ENCODE measurements around the gene BANP. TPM values are rescaled to one million over a fixed set of nuclear protein-coding genes. Genes with fewer than 3 reads are reported as not detected.
A peak's percentile ranks its signal among the peaks of the same experiment; 100 is the strongest.
"Not testable (repeated sequence)": the region's sequence is repeated elsewhere in the genome, so short reads cannot be mapped to it uniquely, and the experiment has no call there.

The BANP gene
- total RNA-seq, 1 donor from 2014 or later, result 12.6 TPM

GRCh38 chr16:88019041-88019820 is 68.0 kb downstream of the BANP start:
- ATAC-seq (ENCODE audit: poor library complexity); intact Hi-C loops (cut with DNase I); DNase-seq: not testable (repeated sequence)

- intact Hi-C loops (cut with DNase I), result no loop called here
- ATAC-seq (ENCODE audit: poor library complexity), result no peak
- DNase-seq, result no peak
Observed at GRCh38 chr16:88019821-88020515, 68.7 kb downstream of the BANP start.

DNA sequence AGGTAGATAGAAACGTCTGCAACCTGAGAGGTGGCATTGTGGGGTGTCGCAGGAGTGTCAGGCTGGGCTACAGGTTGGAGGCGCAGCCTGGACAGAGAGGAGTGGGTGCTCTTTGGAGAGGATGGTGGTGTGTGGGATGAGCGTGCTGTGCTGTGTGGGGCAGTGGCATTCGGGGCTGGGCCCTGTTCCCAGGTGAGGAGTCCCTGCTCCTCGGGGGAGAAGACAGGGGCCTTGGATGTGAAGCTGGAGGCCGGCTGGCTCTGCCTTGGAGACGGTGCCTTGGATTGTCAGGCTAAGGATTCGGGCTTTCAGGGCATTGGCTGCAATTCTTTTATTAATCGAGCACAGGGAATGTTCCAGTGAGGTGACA is 69.3 kb downstream of the BANP start:
- no peak for ATAC-seq (ENCODE audit: poor library complexity)
- intact Hi-C loops (cut with DNase I), result no loop called here
- DNase-seq, result no peak

- DNase-seq; ATAC-seq (ENCODE audit: poor library complexity); intact Hi-C loops (cut with DNase I): not testable (repeated sequence)
Observed at GRCh38 chr16:88021041-88021970, 70.1 kb downstream of the BANP start.

GRCh38 chr16:88022076-88023042 is 71.1 kb downstream of the BANP start:
- ATAC-seq (ENCODE audit: poor library complexity) (no peak), DNase-seq (no peak)
- intact Hi-C loops (cut with DNase I), result no loop called here

GRCh38 chr16:88023366-88023765 is 72.1 kb downstream of the BANP start:
- intact Hi-C loops (cut with DNase I), result no loop called here
- ATAC-seq (ENCODE audit: poor library complexity) (no peak), DNase-seq (no peak)

GRCh38 chr16:88023786-88024185 is 72.6 kb downstream of the BANP start:
- ATAC-seq (ENCODE audit: poor library complexity), result no peak
- no peak for DNase-seq
- intact Hi-C loops (cut with DNase I), result no loop called here

- DNase-seq; intact Hi-C loops (cut with DNase I): not testable (repeated sequence)
- peak; percentile 46 for ATAC-seq (ENCODE audit: poor library complexity)
Observed at GRCh38 chr16:88024491-88025085, 73.4 kb downstream of the BANP start.

- DNase-seq; intact Hi-C loops (cut with DNase I): not testable (repeated sequence)
- peak; percentile 48 for ATAC-seq (ENCODE audit: poor library complexity)
Observed at GRCh38 chr16:88025086-88025492, 73.9 kb downstream of the BANP start.

DNA sequence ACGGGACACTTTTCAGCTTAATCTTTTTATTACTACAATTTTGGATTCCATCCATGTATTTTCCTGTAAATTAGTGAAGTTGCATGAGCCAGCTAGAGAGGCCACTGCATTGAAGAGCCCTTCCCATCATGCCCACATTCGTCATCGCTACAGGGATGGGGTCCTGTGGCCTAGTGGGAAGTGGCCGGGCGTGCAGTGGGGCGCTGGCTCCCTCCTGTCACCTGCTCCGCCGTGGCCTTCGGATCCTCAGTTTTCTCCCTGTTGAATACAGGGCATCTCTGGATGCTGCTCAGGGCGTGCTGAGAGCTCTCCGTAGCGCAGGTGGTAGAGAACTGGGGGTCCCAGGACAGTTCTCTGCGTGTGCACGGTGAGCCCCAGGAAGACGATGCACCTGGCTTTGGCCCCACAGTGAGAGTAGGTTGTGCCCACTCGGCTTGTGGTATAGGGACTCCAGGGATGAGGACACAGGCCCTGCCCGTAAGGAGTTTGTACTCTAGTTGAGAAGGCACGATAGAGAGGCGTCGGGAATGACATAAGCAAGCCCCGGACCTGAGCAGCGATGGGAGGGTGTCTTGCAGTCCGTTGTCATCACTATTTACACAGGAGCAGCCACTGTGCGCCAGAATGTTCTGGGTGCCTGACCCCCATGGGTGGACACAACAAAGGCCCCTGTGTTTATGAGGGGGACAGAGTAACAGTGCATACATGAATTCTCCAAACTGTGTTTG is 74.8 kb downstream of the BANP start:
- intact Hi-C loops (cut with DNase I); DNase-seq; ATAC-seq (ENCODE audit: poor library complexity): not testable (repeated sequence)

GRCh38 chr16:88026964-88027938 is 76.0 kb downstream of the BANP start:
- DNase-seq, result no peak
- no peak for ATAC-seq (ENCODE audit: poor library complexity)
- intact Hi-C loops (cut with DNase I), result no loop called here

GRCh38 chr16:88028177-88028930 is 77.1 kb downstream of the BANP start:
- intact Hi-C loops (cut with DNase I); ATAC-seq (ENCODE audit: poor library complexity); DNase-seq: not testable (repeated sequence)

- DNase-seq (no peak), ATAC-seq (ENCODE audit: poor library complexity) (peak; percentile 32)
- intact Hi-C loops (cut with DNase I), result no loop called here
Observed at GRCh38 chr16:88030498-88030897, 79.3 kb downstream of the BANP start.

GRCh38 chr16:88030961-88031360 is 79.7 kb downstream of the BANP start:
- intact Hi-C loops (cut with DNase I); ATAC-seq (ENCODE audit: poor library complexity); DNase-seq: not testable (repeated sequence)

Data from Right ventricle myocardium superior (tissue), 1 donor.